HCT116 (cell line): ENCODE data around the gene SLC25A22. TPM values are rescaled to one million over a fixed set of nuclear protein-coding genes. Genes with fewer than 3 reads are reported as not detected.

Experiments used
- ATAC-seq: fragments of 200-7000 bp; cut with Tn5 transposase; 2 replicates; pipeline ENCODE4 v1.9.1; 2020; ENCODE audit warnings: mild to moderate bottlenecking, moderate library complexity
- BruUV-seq: library from RNA; stranded (reverse); fragments of 400-500 nt; replicated peaks from 2 replicates; lab custom pipeline; 2021; lab: Mats Ljungman, UMichigan
- CTCF ChIA-PET: fragments of 300-600 bp; sonication (Branson Sonifier 250); formaldehyde crosslinking; loops from one replicate; lab custom pipeline; 2021; ENCODE audit warnings: antibody characterized with exemption; lab: Charles Lee
- POLR2A ChIA-PET: fragments of 300-600, 350-600 bp; sonication (Branson Sonifier 250); formaldehyde crosslinking; loops from one replicate; lab custom pipeline; 2021; ENCODE audit warnings: antibody characterized with exemption; lab: Charles Lee
- RAD21 ChIA-PET, 2 experiments: fragments of 300-600 bp; sonication (Branson Sonifier 250); formaldehyde crosslinking; loops; one replicate each; lab custom pipeline; 2023; ENCODE audit warnings: low total read pairs in 2 of 2; ENCODE audit not compliant: uncharacterized antibody in 2 of 2, unreplicated experiment in 2 of 2, low non-redundant PET in 1 of 2; lab: Charles Lee
- DNase-seq: peaks from one replicate; pipeline ENCODE4 v3.0.0-alpha.2; 2010; ENCODE audit warnings: low read depth, low spot score
- H2AFZ ChIP-seq: fragments of 200-600 bp; shearing (Covaris generic), sonication (generic); 2 replicates; pipeline ENCODE4 v1.6.1; 2017; ENCODE audit warnings: low read depth, mixed run types, mixed read lengths, antibody characterized with exemption, low read length; ENCODE audit not compliant: poor library complexity, severe bottlenecking
- H3K27ac ChIP-seq: 2 replicates; pipeline ENCODE4 v1.5.1; 2012; ENCODE audit warnings: low read depth, low read length
- H3K27me3 ChIP-seq: fragments of 200-600 bp; sonication (generic); 2 replicates; pipeline ENCODE4 v1.6.1; 2016; ENCODE audit warnings: mixed run types, low read length, mixed read lengths; ENCODE audit not compliant: insufficient read depth
- H3K36me3 ChIP-seq, 2 experiments: fragments of 200-500 bp in 1 of 2; fragments of 200-600 bp in 1 of 2; sonication (Bioruptor generic) in 1 of 2; sonication (generic) in 1 of 2; 2 replicates each; pipeline versions ENCODE4 v1.5.1 to v1.6.1; 2014 to 2016; ENCODE audit warnings: low read length in 2 of 2, inconsistent platforms in 1 of 2, mixed read lengths in 1 of 2, mixed run types in 1 of 2; ENCODE audit not compliant: insufficient read depth in 2 of 2, control insufficient read depth in 1 of 2
- H3K4me1 ChIP-seq, 2 experiments: fragments of 200-600 bp in 1 of 2; sonication (generic) in 1 of 2; 2 replicates each; pipeline versions ENCODE4 v1.5.1 to v1.6.1; 2012 to 2017; ENCODE audit warnings: low read length in 2 of 2, inconsistent platforms in 1 of 2, mild to moderate bottlenecking in 1 of 2, mixed read lengths in 1 of 2, mixed run types in 1 of 2, moderate library complexity in 1 of 2; ENCODE audit not compliant: insufficient read depth in 2 of 2, control insufficient read depth in 1 of 2
- H3K4me2 ChIP-seq: fragments of 200-600 bp; sonication (generic); 2 replicates; pipeline ENCODE4 v1.6.1; 2017; ENCODE audit warnings: mixed run types, low read length, mixed read lengths
- H3K4me3 ChIP-seq, 2 experiments: fragments of 200-600 bp in 1 of 2; sonication (generic) in 1 of 2; replicated peaks in 1 of 2; 2 replicates each; pipeline ENCODE4 v1.5.1; 2011 to 2016; ENCODE audit warnings: low read length in 2 of 2, control low read depth in 1 of 2, low read depth in 1 of 2, mild to moderate bottlenecking in 1 of 2, mixed read lengths in 1 of 2, mixed run types in 1 of 2
- H3K79me2 ChIP-seq: fragments of 200-600 bp; sonication (generic); 2 replicates; pipeline ENCODE4 v1.6.1; 2017; ENCODE audit warnings: mild to moderate bottlenecking, mixed run types, low read length, moderate library complexity, mixed read lengths; ENCODE audit not compliant: insufficient read depth
- H3K9ac ChIP-seq: fragments of 200-600 bp; sonication (generic); 2 replicates; pipeline ENCODE4 v1.6.1; 2016; ENCODE audit warnings: low read length, mixed read lengths
- H3K9me2 ChIP-seq: fragments of 200-600 bp; sonication (generic), shearing (Covaris generic); 2 replicates; pipeline ENCODE4 v1.6.1; 2017; ENCODE audit warnings: mixed run types, mild to moderate bottlenecking, moderate library complexity; ENCODE audit not compliant: insufficient read depth
- H3K9me3 ChIP-seq, 2 experiments: fragments of 200-500 bp in 1 of 2; fragments of 200-600 bp in 1 of 2; sonication (Bioruptor generic) in 1 of 2; sonication (generic) in 1 of 2; 2 replicates each; pipeline ENCODE4 v1.6.1; 2014 to 2017; ENCODE audit warnings: low read length in 2 of 2, mixed read lengths in 2 of 2, inconsistent platforms in 1 of 2, low read depth in 1 of 2, mild to moderate bottlenecking in 1 of 2, mixed run types in 1 of 2, moderate library complexity in 1 of 2; ENCODE audit not compliant: control insufficient read depth in 1 of 2, insufficient read depth in 1 of 2
- H4K20me1 ChIP-seq: fragments of 200-600 bp; sonication (generic), shearing (Covaris generic); 2 replicates; pipeline ENCODE4 v1.6.1; 2017; ENCODE audit warnings: mixed run types, mild to moderate bottlenecking, moderate library complexity; ENCODE audit not compliant: insufficient read depth
- ATF3 ChIP-seq: IDR thresholded peaks from 2 replicates; pipeline ENCODE4 v1.6.1; 2012
- CBX3 ChIP-seq: IDR thresholded peaks from 2 replicates; pipeline ENCODE4 v1.6.1; 2012; ENCODE audit warnings: low read depth
- CEBPB ChIP-seq: IDR thresholded peaks from 2 replicates; pipeline ENCODE4 v1.6.1; 2012; ENCODE audit warnings: low read depth
- ELF1 ChIP-seq: IDR thresholded peaks from 2 replicates; pipeline ENCODE4 v1.6.1; 2012; ENCODE audit warnings: low read depth, borderline replicate concordance
- FOSL1 ChIP-seq: IDR thresholded peaks from 2 replicates; pipeline ENCODE4 v1.6.1; 2012; ENCODE audit warnings: low read depth
- JUND ChIP-seq: IDR thresholded peaks from 2 replicates; pipeline ENCODE4 v1.6.1; 2012
- MAX ChIP-seq: IDR thresholded peaks from 2 replicates; pipeline ENCODE4 v1.6.1; 2012
- RAD21 ChIP-seq: IDR thresholded peaks from 2 replicates; pipeline ENCODE4 v1.6.1; 2012; ENCODE audit warnings: low read depth, mild to moderate bottlenecking
- SP1 ChIP-seq: IDR thresholded peaks from 2 replicates; pipeline ENCODE4 v1.6.1; 2012; ENCODE audit warnings: low read depth
- SRF ChIP-seq: IDR thresholded peaks from 2 replicates; pipeline ENCODE4 v1.6.1; 2012; ENCODE audit warnings: low read depth
- TCF7L2 ChIP-seq: IDR thresholded peaks from 2 replicates; pipeline ENCODE4 v1.7.0; 2011; ENCODE audit warnings: borderline replicate concordance, inconsistent platforms; ENCODE audit not compliant: insufficient read depth, insufficient read length; ENCODE audit errors: extremely low read depth
- YY1 ChIP-seq: IDR thresholded peaks from 2 replicates; pipeline ENCODE4 v1.6.1; 2011; ENCODE audit warnings: low read length, low read depth, moderate library complexity, mild to moderate bottlenecking; ENCODE audit not compliant: insufficient replicate concordance; ENCODE audit errors: extremely low read depth
- ZFX ChIP-seq: fragments of 450-650 bp; IDR thresholded peaks from 2 replicates; pipeline ENCODE4 v1.6.1; 2017
- intact Hi-C: fragments of 100-400 bp; cut with micrococcal nuclease; formaldehyde crosslinking; loops from 2 replicates; pipeline ENCODE4 v1.10.0; 2022
- total RNA-seq: library from RNA; stranded (reverse); gene quantifications from one replicate; pipeline ENCODE4 v1.2.1, GENCODE V29; 2021; ENCODE audit not compliant: unreplicated experiment

SLC25A22 gene
- total RNA-seq, 1 experiment from 2014 or later, result 62.0 TPM

- no peak; the same call in 1 of the 2 replicates for TF ChIP-seq ZFX
- TF ChIP-seq SP1, result no peak
- no peak for TF ChIP-seq ELF1
- TF ChIP-seq ATF3, result no peak
- no peak for TF ChIP-seq TCF7L2
- TF ChIP-seq YY1, result no peak
- no peak for TF ChIP-seq FOSL1
- TF ChIP-seq MAX, result no peak
- no peak for TF ChIP-seq JUND
- no peak for TF ChIP-seq CEBPB
- no peak for TF ChIP-seq SRF
- no peak for TF ChIP-seq CBX3
- no peak for TF ChIP-seq RAD21
- Histone ChIP-seq H3K27me3 (no peaks in the 10 kb centered on the region), H3K9ac (no peak overlapping the region), H3K9me3 (no peaks in the 10 kb centered on the region), H3K79me2 (peaks cover 28% of the 10 kb centered on the region), H4K20me1 (peaks cover 6% of the 10 kb centered on the region; the same call in 1 of the 2 replicates), H3K4me1 (peaks cover 36 to 63% of the 10 kb centered on the region in 2 experiments), H2AFZ (no peak overlapping the region), H3K27ac (no peak overlapping the region; the same call in 1 of the 2 replicates), H3K36me3 (no peaks in the 10 kb centered on the region), H3K9me2 (no peaks in the 10 kb centered on the region), H3K4me3 (no peak overlapping the region), H3K4me2 (no peak overlapping the region)
- intact Hi-C loops, result no loop called here
- no peak for DNase-seq
- BruUV-seq, result no TSS peak
- no peak for ATAC-seq
- CTCF ChIA-PET, result no interaction called here
- RAD21 ChIA-PET, result no interaction called here
- POLR2A ChIA-PET, result no interaction called here
Measured at GRCh38 chr11:829847-830294, 31.8 kb upstream of the SLC25A22 start.
